ENCODE measurements around the gene CLSTN2. TPM values are rescaled to one million over a fixed set of nuclear protein-coding genes. Genes with fewer than 3 reads are reported as not detected.

Gene CLSTN2
- total RNA-seq, 1 donor from 2014 or later = 65.0 TPM

DNA sequence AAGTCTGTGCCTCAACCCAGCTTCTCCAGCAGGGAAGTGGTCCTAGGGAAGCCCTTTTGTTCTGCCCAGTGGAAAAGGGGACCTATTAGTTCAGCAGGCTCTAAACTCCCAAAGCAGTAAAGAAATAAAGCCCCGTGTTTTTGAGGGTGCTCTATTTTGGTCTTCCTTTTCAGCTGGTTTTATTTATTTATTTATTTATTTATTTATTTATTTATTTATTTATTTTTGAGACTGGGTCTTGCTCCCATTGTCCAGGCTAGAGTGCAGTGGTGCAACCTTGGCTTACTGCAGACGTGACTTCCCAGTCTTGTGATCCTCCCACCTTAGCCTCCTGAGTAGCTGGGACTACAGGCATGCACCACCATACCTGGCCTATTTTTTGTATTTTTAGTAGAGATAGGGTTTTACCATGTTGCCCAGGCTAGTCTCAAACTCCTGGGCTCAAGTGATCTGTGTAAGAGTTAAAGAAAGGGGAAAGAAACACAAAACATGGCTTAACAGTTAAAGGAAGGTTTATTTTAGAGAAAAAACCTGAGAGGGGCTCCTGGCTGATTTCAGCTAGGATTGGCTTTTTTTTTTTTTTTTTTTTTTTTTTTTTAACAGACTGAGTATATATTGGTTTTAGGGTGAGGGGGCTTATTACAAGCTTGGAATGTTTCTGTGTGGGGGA lies 154.6 kb downstream of the CLSTN2 start:
- TF ChIP-seq, protein P1, sequence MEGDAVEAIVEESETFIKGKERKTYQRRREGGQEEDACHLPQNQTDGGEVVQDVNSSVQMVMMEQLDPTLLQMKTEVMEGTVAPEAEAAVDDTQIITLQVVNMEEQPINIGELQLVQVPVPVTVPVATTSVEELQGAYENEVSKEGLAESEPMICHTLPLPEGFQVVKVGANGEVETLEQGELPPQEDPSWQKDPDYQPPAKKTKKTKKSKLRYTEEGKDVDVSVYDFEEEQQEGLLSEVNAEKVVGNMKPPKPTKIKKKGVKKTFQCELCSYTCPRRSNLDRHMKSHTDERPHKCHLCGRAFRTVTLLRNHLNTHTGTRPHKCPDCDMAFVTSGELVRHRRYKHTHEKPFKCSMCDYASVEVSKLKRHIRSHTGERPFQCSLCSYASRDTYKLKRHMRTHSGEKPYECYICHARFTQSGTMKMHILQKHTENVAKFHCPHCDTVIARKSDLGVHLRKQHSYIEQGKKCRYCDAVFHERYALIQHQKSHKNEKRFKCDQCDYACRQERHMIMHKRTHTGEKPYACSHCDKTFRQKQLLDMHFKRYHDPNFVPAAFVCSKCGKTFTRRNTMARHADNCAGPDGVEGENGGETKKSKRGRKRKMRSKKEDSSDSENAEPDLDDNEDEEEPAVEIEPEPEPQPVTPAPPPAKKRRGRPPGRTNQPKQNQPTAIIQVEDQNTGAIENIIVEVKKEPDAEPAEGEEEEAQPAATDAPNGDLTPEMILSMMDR (IDR thresholded peaks at IDR 0.05) = no peak
- no peak overlapping the region for H3K27ac Mint-ChIP-seq (ENCODE audit: unreplicated experiment)
- H3K4me3 Mint-ChIP-seq (ENCODE audit: unreplicated experiment) = no peak overlapping the region
- H3K4me1 Mint-ChIP-seq (ENCODE audit: low read depth) = peaks cover 41% of the 10 kb centered on the region
- H3K36me3 Mint-ChIP-seq (ENCODE audit: low read depth) = no peaks in the 10 kb centered on the region
- no peaks in the 10 kb centered on the region for H3K27me3 Mint-ChIP-seq (ENCODE audit: low read depth)
- no peaks in the 10 kb centered on the region for H3K9me3 Mint-ChIP-seq (ENCODE audit: low read depth)
- no peak for DNase-seq (ENCODE audit: low spot score)

DNA sequence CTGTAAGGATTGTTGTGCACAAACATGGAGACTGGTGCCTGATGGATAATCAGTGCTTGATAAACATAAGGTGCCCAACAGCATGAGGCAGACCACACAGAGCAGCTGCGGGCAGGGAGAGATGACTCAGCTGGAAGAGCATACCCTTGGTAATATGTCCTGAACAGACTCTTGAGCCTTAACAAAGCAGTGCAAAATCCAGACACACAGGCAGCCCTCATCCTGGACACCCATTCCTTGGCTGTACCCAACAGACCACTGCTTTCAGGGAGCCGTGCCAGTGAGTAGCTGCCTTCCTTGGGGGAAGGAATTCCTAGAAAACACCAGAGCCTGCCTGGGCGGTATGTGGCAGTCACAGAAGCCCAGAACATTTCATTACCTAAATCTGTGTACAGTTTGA lies 156.2 kb downstream of the CLSTN2 start:
- DNase-seq (ENCODE audit: low spot score) = no peak
- TF ChIP-seq, protein P1 (IDR thresholded peaks at IDR 0.05) = no peak
- H3K4me3 Mint-ChIP-seq (ENCODE audit: unreplicated experiment) = no peak overlapping the region

DNA sequence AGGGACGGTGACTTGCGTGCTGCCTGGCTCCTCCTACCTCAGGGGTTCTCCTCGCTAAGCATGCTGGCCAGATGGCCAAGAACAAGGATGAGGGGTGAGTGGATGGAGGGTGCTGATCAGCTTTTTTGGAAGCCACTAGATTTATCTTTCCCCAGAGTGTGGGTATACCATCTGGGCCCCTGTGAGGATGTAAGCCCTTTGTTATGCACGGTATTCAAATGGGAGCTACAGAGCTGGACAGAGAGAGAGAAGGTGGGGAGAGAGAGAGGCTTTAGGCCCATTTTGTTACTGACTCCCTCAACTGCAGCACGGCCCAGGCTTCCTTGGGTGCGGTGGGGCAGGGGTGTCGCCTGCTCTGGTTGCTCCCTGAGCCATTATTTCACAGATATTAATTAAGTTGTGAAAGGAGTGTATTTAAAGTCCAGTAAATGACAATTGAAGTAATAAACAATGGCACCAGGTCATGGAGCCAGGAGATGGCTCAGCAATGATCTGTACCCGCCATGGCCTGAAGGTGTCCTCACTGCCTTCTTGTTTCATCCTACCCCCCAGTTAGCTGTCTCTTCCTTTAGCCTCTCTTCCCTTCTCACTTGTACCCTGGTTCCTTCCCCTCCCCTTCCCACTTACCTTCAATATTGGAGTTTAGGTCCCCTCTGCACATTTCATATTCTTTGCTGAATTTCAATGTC lies 158.0 kb downstream of the CLSTN2 start:
- Mint-ChIP-seq H3K36me3 (ENCODE audit: low read depth) (no peaks in the 10 kb centered on the region), H3K4me1 (ENCODE audit: low read depth) (peaks cover 50% of the 10 kb centered on the region), H3K9me3 (ENCODE audit: low read depth) (no peaks in the 10 kb centered on the region), H3K27ac (ENCODE audit: unreplicated experiment) (peak overlapping the region; percentile 91), H3K27me3 (ENCODE audit: low read depth) (no peaks in the 10 kb centered on the region), H3K4me3 (ENCODE audit: unreplicated experiment) (no peak overlapping the region)
- no peak for DNase-seq (ENCODE audit: low spot score)
- TF ChIP-seq, protein P1 (IDR thresholded peaks at IDR 0.05) = peak; percentile 34

More for the DNA sequence above, 156.2 kb downstream of the CLSTN2 start:
- Mint-ChIP-seq H3K27me3 (ENCODE audit: low read depth) (no peaks in the 10 kb centered on the region), H3K36me3 (ENCODE audit: low read depth) (no peaks in the 10 kb centered on the region), H3K9me3 (ENCODE audit: low read depth) (no peaks in the 10 kb centered on the region), H3K4me1 (ENCODE audit: low read depth) (peaks cover 50% of the 10 kb centered on the region), H3K27ac (ENCODE audit: unreplicated experiment) (peak overlapping the region; percentile 78)

DNA sequence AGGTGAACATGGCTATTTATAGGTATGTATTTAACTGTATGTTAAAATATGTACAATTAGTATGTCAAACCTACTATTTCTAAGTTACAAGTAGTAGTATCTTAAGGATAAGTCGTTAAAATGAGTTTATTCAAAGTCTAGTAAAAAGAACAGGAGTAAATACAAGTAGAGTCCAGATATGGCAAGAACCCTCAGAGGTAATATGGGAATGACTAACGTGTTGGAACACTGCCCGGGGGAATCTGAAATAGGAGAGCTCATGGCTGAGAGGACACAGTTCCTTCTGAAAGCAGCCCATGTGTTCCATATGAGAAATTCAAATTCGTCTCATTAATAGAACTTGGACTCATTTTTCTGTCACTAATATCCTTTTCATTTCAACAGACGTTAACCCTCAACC lies 158.8 kb downstream of the CLSTN2 start:
- Mint-ChIP-seq H3K4me3 (ENCODE audit: unreplicated experiment) (peak overlapping the region; percentile 53), H3K27me3 (ENCODE audit: low read depth) (no peaks in the 10 kb centered on the region), H3K9me3 (ENCODE audit: low read depth) (no peaks in the 10 kb centered on the region), H3K27ac (ENCODE audit: unreplicated experiment) (peak overlapping the region; percentile 91), H3K36me3 (ENCODE audit: low read depth) (no peaks in the 10 kb centered on the region), H3K4me1 (ENCODE audit: low read depth) (peaks cover 50% of the 10 kb centered on the region)
- DNase-seq (ENCODE audit: low spot score) = no peak
- TF ChIP-seq, protein P1 (IDR thresholded peaks at IDR 0.05) = no peak

DNA sequence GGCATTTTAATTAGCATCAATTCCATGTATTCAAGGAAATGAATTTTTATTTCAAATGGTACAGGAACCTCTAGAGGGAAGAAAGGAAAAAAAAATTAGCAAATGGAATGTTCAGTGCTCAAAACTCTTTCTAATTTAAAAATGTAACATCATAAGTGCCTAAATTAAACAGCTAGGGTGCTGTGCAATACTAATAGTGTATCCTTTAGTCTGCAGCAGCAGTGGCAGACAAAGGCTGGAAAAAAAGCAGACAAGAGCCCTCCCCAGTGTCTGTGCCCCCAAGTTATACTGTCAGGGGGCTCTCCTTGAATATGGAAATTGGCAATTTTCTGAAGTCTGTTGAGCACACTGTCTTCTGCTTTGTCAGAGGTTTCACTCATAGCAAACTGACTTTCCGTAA lies 159.5 kb downstream of the CLSTN2 start:
- Mint-ChIP-seq H3K4me3 (ENCODE audit: unreplicated experiment) (no peak overlapping the region), H3K9me3 (ENCODE audit: low read depth) (no peaks in the 10 kb centered on the region), H3K27ac (ENCODE audit: unreplicated experiment) (peak overlapping the region; percentile 3), H3K4me1 (ENCODE audit: low read depth) (peaks cover 50% of the 10 kb centered on the region), H3K36me3 (ENCODE audit: low read depth) (no peaks in the 10 kb centered on the region), H3K27me3 (ENCODE audit: low read depth) (no peaks in the 10 kb centered on the region)
- no peak for DNase-seq (ENCODE audit: low spot score)
- TF ChIP-seq, protein P1 (IDR thresholded peaks at IDR 0.05) = no peak
